SJCRH30 (cell line): ENCODE results near the gene GLI3. TPM values are rescaled to one million over a fixed set of nuclear protein-coding genes. Genes with fewer than 3 reads are reported as not detected.

ENCODE experiments used
- DNase-seq, 2 experiments: peaks; one replicate each; pipeline ENCODE4 v3.0.0-alpha.2; 2015 to 2020
- H3K27ac ChIP-seq: fragments of 250-450 bp; sonication (Bioruptor Pico); 2 replicates; pipeline ENCODE4 v1.5.1; 2020; ENCODE audit warnings: mild to moderate bottlenecking, moderate library complexity
- H3K27me3 ChIP-seq: fragments of 250-450 bp; sonication (Bioruptor Pico); 2 replicates; pipeline ENCODE4 v1.5.1; 2020; ENCODE audit warnings: mild to moderate bottlenecking, moderate library complexity
- H3K36me3 ChIP-seq: fragments of 250-450 bp; sonication (Bioruptor Pico); 2 replicates; pipeline ENCODE4 v1.5.1; 2020; ENCODE audit warnings: mild to moderate bottlenecking, moderate library complexity
- H3K4me1 ChIP-seq: fragments of 250-450 bp; sonication (Bioruptor Pico); 2 replicates; pipeline ENCODE4 v1.5.1; 2020; ENCODE audit warnings: mild to moderate bottlenecking, moderate library complexity
- H3K4me3 ChIP-seq: fragments of 250-450 bp; sonication (Bioruptor Pico); 2 replicates; pipeline ENCODE4 v1.5.1; 2020; ENCODE audit warnings: mild to moderate bottlenecking, moderate library complexity
- H3K9me3 ChIP-seq: fragments of 250-450 bp; sonication (Bioruptor Pico); replicated peaks from 2 replicates; pipeline ENCODE4 v1.5.1; 2020; ENCODE audit warnings: mild to moderate bottlenecking, moderate library complexity
- total RNA-seq: library from RNA; depleted of rRNA; stranded (reverse); fragments of >200 nt; shearing (Covaris generic); gene quantifications from 2 replicates; pipeline ENCODE4 v1.2.3, GENCODE V29; 2014

GLI3 gene
- total RNA-seq, 1 experiment from 2014 or later: 11.1 TPM

DNA sequence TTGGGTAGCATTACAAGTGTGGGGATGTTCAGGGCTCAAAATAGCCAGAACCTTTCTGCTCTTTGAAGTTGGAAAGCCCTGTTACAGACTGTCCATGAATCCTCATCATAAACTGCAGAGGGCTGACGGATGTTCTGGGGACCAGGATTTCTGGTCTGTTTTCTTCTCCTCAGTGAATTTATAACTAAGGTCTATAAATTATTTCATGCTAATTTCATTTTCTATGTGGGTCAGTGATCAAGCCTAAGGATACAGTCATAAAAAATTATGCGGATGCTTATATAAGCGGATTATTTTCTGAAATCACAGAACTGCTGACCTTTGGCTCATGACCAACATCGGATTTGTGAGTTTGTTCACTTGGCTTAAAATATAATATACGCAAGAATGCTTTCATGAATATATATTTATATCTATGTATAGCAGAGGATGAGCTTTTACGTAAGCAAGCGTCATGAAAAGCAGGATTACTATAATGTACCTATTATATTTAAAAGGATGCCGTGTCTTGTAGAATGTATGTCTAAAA is 263.7 kb downstream of the GLI3 start:
- Histone ChIP-seq H3K27me3 (no peaks in the 10 kb centered on the region), H3K4me1 (0 out of 2 replicates have a peak, but pooled peaks cover 3% of the 10 kb centered on the region), H3K27ac (no peak overlapping the region), H3K4me3 (no peak overlapping the region), H3K9me3 (no peaks in the 10 kb centered on the region), H3K36me3 (peaks cover 9% of the 10 kb centered on the region)
- DNase-seq: no peak

- no peak for DNase-seq
- Histone ChIP-seq H3K4me3 (no peak overlapping the region), H3K27ac (no peak overlapping the region), H3K4me1 (0 out of 2 replicates have a peak, but pooled peaks cover 3% of the 10 kb centered on the region), H3K36me3 (peaks cover 10% of the 10 kb centered on the region), H3K27me3 (no peaks in the 10 kb centered on the region), H3K9me3 (no peaks in the 10 kb centered on the region)
These were observed 264.2 kb downstream of the GLI3 start for GRCh38 chr7:41972776-41973175.

GRCh38 chr7:41972270-41972669 is 264.7 kb downstream of the GLI3 start:
- Histone ChIP-seq H3K4me3 (no peak overlapping the region), H3K9me3 (no peaks in the 10 kb centered on the region), H3K27me3 (no peaks in the 10 kb centered on the region), H3K27ac (no peak overlapping the region), H3K4me1 (0 out of 2 replicates have a peak, but pooled peaks cover under 1% of the 10 kb centered on the region), H3K36me3 (peaks cover 10% of the 10 kb centered on the region)
- DNase-seq: no peak

DNA sequence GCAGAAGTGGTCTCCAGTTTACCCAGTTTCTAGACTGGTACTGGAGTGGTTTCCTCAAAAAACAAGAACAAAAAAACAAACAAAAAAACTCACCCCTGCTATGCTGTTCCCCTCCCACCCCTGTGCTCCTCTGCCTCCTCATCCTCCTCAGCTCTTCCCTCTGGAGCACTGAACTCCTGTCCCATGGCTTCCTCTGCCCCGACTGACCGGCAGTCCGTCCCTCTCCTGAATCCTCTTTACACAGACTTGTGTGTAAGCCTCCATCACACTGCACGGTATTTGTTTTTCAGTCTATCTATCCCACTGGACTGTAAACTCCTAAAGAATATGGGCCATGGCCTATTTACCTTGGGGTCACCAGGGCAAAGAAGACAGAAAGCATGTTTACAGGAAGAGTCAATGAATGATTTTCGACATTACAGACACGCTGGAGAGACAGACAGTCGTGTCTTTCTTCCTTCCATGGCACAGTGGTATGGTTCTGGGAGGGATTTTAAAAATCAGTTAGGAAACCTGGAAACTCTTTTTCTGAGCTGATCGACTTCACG is 265.3 kb downstream of the GLI3 start:
- Histone ChIP-seq H3K27me3 (no peaks in the 10 kb centered on the region), H3K36me3 (peaks cover 13% of the 10 kb centered on the region), H3K4me3 (no peak overlapping the region), H3K4me1 (no peaks in the 10 kb centered on the region), H3K9me3 (no peaks in the 10 kb centered on the region), H3K27ac (no peak overlapping the region)
- no peak for DNase-seq

- Histone ChIP-seq H3K27me3 (no peaks in the 10 kb centered on the region), H3K4me1 (no peaks in the 10 kb centered on the region), H3K4me3 (no peak overlapping the region), H3K27ac (no peak overlapping the region), H3K9me3 (no peaks in the 10 kb centered on the region), H3K36me3 (peaks cover 16% of the 10 kb centered on the region)
- no peak for DNase-seq
These were observed 266.1 kb downstream of the GLI3 start for GRCh38 chr7:41970941-41971340.

- H3K27me3 ChIP-seq: no peaks in the 10 kb centered on the region
- no peaks in the 10 kb centered on the region for H3K9me3 ChIP-seq
- H3K36me3 ChIP-seq: peaks cover 27% of the 10 kb centered on the region
- DNase-seq: no peak
- no peaks in the 10 kb centered on the region for H3K4me1 ChIP-seq
- no peak overlapping the region for H3K4me3 ChIP-seq
- no peak overlapping the region for H3K27ac ChIP-seq
These were observed 267.4 kb downstream of the GLI3 start for GRCh38 chr7:41969561-41970105.

- Histone ChIP-seq H3K27me3 (no peaks in the 10 kb centered on the region), H3K4me1 (no peaks in the 10 kb centered on the region), H3K9me3 (no peaks in the 10 kb centered on the region), H3K27ac (no peak overlapping the region), H3K36me3 (peaks cover 33% of the 10 kb centered on the region), H3K4me3 (no peak overlapping the region)
- DNase-seq: no peak
These were observed 269.9 kb downstream of the GLI3 start for GRCh38 chr7:41967156-41967555.

GRCh38 chr7:41965951-41966505 is 271.0 kb downstream of the GLI3 start:
- no peak for DNase-seq
- H3K27ac ChIP-seq: no peak overlapping the region

GRCh38 chr7:41964849-41965745 is 271.9 kb downstream of the GLI3 start:
- Histone ChIP-seq H3K9me3 (no peaks in the 10 kb centered on the region), H3K27me3 (no peaks in the 10 kb centered on the region), H3K36me3 (peaks cover 33% of the 10 kb centered on the region), H3K27ac (no peak overlapping the region), H3K4me1 (no peaks in the 10 kb centered on the region), H3K4me3 (no peak overlapping the region)
- DNase-seq: no peak

More at GRCh38 chr7:41965951-41966505, 271.0 kb downstream of the GLI3 start:
- Histone ChIP-seq H3K36me3 (peaks cover 33% of the 10 kb centered on the region), H3K27me3 (no peaks in the 10 kb centered on the region), H3K4me3 (no peak overlapping the region), H3K9me3 (no peaks in the 10 kb centered on the region), H3K4me1 (no peaks in the 10 kb centered on the region)

- H3K27me3 ChIP-seq: no peaks in the 10 kb centered on the region
- DNase-seq: no peak
- H3K36me3 ChIP-seq: peaks cover 30% of the 10 kb centered on the region
- H3K9me3 ChIP-seq: no peaks in the 10 kb centered on the region
- no peak overlapping the region for H3K27ac ChIP-seq
- H3K4me3 ChIP-seq: no peak overlapping the region
- no peaks in the 10 kb centered on the region for H3K4me1 ChIP-seq
These were observed 272.7 kb downstream of the GLI3 start for GRCh38 chr7:41964183-41964753.

DNA sequence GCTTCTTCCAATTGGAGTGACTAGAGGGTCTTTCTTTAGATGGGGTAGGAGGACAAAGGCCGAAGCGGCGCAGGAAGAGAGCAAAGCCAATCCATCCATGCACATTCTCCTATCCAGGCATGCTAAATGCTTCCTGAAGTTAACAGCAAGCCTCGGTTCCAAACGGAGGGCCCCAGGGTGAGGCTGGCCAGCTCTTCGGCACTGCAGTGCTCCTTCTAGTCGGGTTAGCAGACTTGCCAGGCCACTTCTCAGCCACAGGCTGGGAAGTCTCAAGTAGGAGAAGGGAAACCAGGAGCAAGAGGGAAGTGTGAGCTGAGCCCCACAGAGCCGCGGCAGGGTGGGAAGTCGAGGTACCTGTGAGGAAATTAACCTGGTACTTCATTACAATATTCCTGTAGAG is 280.3 kb downstream of the GLI3 start:
- no peak overlapping the region for H3K4me3 ChIP-seq
- H3K27me3 ChIP-seq: no peaks in the 10 kb centered on the region
- no peak for DNase-seq
- H3K36me3 ChIP-seq: no peaks in the 10 kb centered on the region
- H3K27ac ChIP-seq: no peak overlapping the region
- peaks cover 15% of the 10 kb centered on the region for H3K4me1 ChIP-seq
- no peaks in the 10 kb centered on the region for H3K9me3 ChIP-seq

DNA sequence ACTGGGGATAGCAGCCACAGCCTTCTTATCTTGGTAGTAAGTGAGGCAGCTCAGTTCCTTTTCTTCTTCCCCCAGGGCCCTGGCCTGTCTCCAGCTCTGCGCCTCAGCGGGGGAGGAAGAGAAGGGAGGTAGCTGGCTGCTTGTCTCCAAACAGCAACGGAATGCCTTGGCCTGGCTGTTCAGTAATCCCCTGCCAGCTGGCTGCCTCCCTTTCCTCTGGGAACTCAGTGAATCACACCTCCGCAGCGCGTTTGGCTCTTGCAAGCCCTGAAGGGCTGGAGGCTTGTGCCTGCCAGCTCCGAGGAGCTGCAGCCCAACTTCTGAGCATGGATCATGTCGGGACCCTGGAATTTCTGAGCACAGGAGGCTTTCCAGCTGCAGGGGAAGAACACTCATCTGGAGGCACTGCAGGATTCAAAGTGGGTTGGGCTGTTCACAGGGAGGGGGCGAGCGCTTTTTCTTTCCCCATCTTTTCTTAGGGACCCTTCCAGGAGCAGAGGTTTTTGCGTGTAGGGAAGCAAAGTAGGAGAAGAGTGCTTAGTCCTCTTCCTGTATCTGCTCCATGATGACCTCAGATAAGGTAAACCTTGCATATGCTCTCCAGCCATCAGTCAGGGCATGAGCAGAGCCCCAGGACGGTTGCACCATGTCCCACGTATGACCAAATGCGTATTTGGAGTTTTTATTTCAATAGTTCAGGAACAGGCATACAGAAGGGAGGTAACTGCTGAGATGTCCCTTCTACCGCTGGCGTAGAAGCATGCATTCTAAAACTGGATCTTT is 280.9 kb downstream of the GLI3 start:
- H3K27ac ChIP-seq: no peak overlapping the region
- H3K4me1 ChIP-seq: peaks cover 19% of the 10 kb centered on the region
- no peaks in the 10 kb centered on the region for H3K27me3 ChIP-seq
- peak; percentile 93 to 94 for DNase-seq
- H3K9me3 ChIP-seq: no peaks in the 10 kb centered on the region
- no peaks in the 10 kb centered on the region for H3K36me3 ChIP-seq
- H3K4me3 ChIP-seq: no peak overlapping the region

- no peak overlapping the region for H3K27ac ChIP-seq
- no peaks in the 10 kb centered on the region for H3K9me3 ChIP-seq
- no peaks in the 10 kb centered on the region for H3K36me3 ChIP-seq
- no peaks in the 10 kb centered on the region for H3K27me3 ChIP-seq
- no peak overlapping the region for H3K4me3 ChIP-seq
- no peak for DNase-seq
- peaks cover 23% of the 10 kb centered on the region for H3K4me1 ChIP-seq
These were observed 281.6 kb downstream of the GLI3 start for GRCh38 chr7:41955451-41955850.

- peaks cover 23% of the 10 kb centered on the region for H3K4me1 ChIP-seq
- DNase-seq: no peak
- no peak overlapping the region for H3K4me3 ChIP-seq
- no peaks in the 10 kb centered on the region for H3K9me3 ChIP-seq
- no peaks in the 10 kb centered on the region for H3K36me3 ChIP-seq
- no peaks in the 10 kb centered on the region for H3K27me3 ChIP-seq
- H3K27ac ChIP-seq: no peak overlapping the region
These were observed 282.0 kb downstream of the GLI3 start for GRCh38 chr7:41954976-41955375.
